IMR-90 (cell line): ENCODE measurements around the gene STIM1.

Experiments
- CTCF ChIP-seq: conservative IDR thresholded peaks from 2 replicates; pipeline ENCODE4 v1.5.1; 2012; ENCODE audit warnings: mild to moderate bottlenecking, low read depth, low read length, improper control_type of control experiment
- MAFK ChIP-seq: IDR thresholded peaks from 2 replicates; pipeline ENCODE4 v1.6.1; 2012; ENCODE audit warnings: low read depth, low read length, improper control_type of control experiment
- MXI1 ChIP-seq: IDR thresholded peaks from 2 replicates; pipeline ENCODE4 v1.6.1; 2012; ENCODE audit warnings: low read depth, mild to moderate bottlenecking, low read length, moderate library complexity, borderline replicate concordance
- POLR2A ChIP-seq: IDR thresholded peaks from 2 replicates; pipeline ENCODE4 v1.6.1; 2012; ENCODE audit warnings: mild to moderate bottlenecking, low read depth, low read length
- RAD21 ChIP-seq: IDR thresholded peaks from 2 replicates; pipeline ENCODE4 v1.6.1; 2012; ENCODE audit warnings: low read length, improper control_type of control experiment
- SMC3 ChIP-seq: fragments of 150-350 bp; IDR thresholded peaks from 2 replicates; pipeline ENCODE4 v1.6.1; 2016; ENCODE audit warnings: low read depth, mild to moderate bottlenecking, antibody characterized with exemption, low read length, moderate library complexity

- no peak for TF ChIP-seq POLR2A
- TF ChIP-seq CTCF, result no peak
- no peak for TF ChIP-seq MXI1
- no peak for TF ChIP-seq MAFK
- TF ChIP-seq RAD21, result no peak
- TF ChIP-seq SMC3, result no peak
These were observed 130.8 kb downstream of the STIM1 start for GRCh38 chr11:3986301-3986700.
